GM12878 (cell line): ENCODE data around the gene UQCRH.

ENCODE experiments used
- EP300 ChIP-seq, 2 experiments: fragments of 150-350 bp in 1 of 2; IDR thresholded peaks; 2 replicates each; pipeline ENCODE4 v1.6.1; 2011 to 2012; ENCODE audit warnings: low read depth in 2 of 2, low read length in 2 of 2, borderline replicate concordance in 1 of 2, improper control_type of control experiment in 1 of 2, inconsistent platforms in 1 of 2; ENCODE audit not compliant: control insufficient read depth in 1 of 2
- EZH2 ChIP-seq: IDR thresholded peaks from 2 replicates; pipeline ENCODE4 v1.6.1; 2012; ENCODE audit warnings: low read depth, mild to moderate bottlenecking, control low read depth, inconsistent platforms, low read length, borderline replicate concordance; ENCODE audit not compliant: control insufficient read depth
- FOS ChIP-seq: IDR thresholded peaks from 3 replicates; pipeline ENCODE4 v1.6.1; 2011; ENCODE audit warnings: borderline replicate concordance; ENCODE audit not compliant: insufficient read length; ENCODE audit errors: extremely low read depth
- LARP7 ChIP-seq: fragments of 450-650 bp; IDR thresholded peaks from 2 replicates; pipeline ENCODE4 v1.6.1; 2017; ENCODE audit warnings: mild to moderate bottlenecking
- NR2C2 ChIP-seq: IDR thresholded peaks from 2 replicates; pipeline ENCODE4 v1.6.1; 2011; ENCODE audit warnings: borderline replicate concordance, low read depth; ENCODE audit not compliant: control insufficient read depth, insufficient read length
- POLR2A ChIP-seq: IDR thresholded peaks from 2 replicates; pipeline ENCODE4 v1.6.1; 2011; ENCODE audit warnings: low read depth, mild to moderate bottlenecking, low read length
- POLR2AphosphoS2 ChIP-seq: IDR thresholded peaks from 2 replicates; pipeline ENCODE4 v1.6.1; 2011; ENCODE audit warnings: low read depth, mild to moderate bottlenecking, low read length, improper control_type of control experiment, moderate library complexity
- SMAD1 ChIP-seq: fragments of 450-650 bp; IDR thresholded peaks from 2 replicates; pipeline ENCODE4 v1.6.1; 2018; ENCODE audit warnings: mild to moderate bottlenecking, low read depth; ENCODE audit not compliant: partially characterized antibody
- SUZ12 ChIP-seq: fragments of 200-600 bp; sonication (generic); IDR thresholded peaks from one replicate; pipeline ENCODE4 v1.6.1; 2018; ENCODE audit warnings: antibody characterized with exemption, mild to moderate bottlenecking; ENCODE audit not compliant: unreplicated experiment
- ZNF274 ChIP-seq: IDR thresholded peaks from one replicate; pipeline ENCODE4 v1.8.0; 2011; ENCODE audit not compliant: insufficient read length, insufficient read depth
- ZZZ3 ChIP-seq: IDR thresholded peaks from 2 replicates; pipeline ENCODE4 v1.6.1; 2011; ENCODE audit warnings: low read depth; ENCODE audit not compliant: control insufficient read depth, insufficient read length
- TF ChIP-seq, protein P1 (sequence below): fragments of 450-650 bp; IDR thresholded peaks from 2 replicates; pipeline ENCODE4 v1.6.1; 2014; ENCODE audit warnings: mild to moderate bottlenecking
- TF ChIP-seq, protein P2 (sequence below): IDR thresholded peaks from 2 replicates; pipeline ENCODE4 v1.6.1; 2012; ENCODE audit warnings: low read depth, low read length, improper control_type of control experiment
- TF ChIP-seq, protein P3 (sequence below): IDR thresholded peaks from 2 replicates; pipeline ENCODE4 v1.6.1; 2012; ENCODE audit warnings: low read depth, low read length, improper control_type of control experiment

DNA sequence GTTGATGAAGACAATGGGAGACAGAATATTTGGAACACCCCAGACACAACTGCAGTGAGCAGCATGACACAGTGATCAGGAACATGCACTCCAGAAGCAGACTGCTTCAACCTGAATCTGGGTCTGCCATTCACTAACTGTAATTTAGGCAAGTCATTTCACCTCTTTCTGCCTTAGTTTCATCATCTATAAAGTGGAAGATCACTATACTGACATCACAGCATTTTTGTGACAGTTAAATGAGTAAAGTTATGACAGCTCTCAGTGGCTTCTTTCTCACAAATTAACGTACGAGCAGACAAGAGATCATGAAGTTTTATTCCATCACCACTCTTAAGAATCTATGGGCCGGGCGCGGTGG is 14.4 kb upstream of the UQCRH start:
- TF ChIP-seq NR2C2, result no peak
- TF ChIP-seq, protein P1, sequence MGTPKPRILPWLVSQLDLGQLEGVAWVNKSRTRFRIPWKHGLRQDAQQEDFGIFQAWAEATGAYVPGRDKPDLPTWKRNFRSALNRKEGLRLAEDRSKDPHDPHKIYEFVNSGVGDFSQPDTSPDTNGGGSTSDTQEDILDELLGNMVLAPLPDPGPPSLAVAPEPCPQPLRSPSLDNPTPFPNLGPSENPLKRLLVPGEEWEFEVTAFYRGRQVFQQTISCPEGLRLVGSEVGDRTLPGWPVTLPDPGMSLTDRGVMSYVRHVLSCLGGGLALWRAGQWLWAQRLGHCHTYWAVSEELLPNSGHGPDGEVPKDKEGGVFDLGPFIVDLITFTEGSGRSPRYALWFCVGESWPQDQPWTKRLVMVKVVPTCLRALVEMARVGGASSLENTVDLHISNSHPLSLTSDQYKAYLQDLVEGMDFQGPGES, result no peak
- no peak for TF ChIP-seq ZNF274
- TF ChIP-seq SMAD1, result no peak
- no peak for TF ChIP-seq POLR2A
- no peak for TF ChIP-seq SUZ12
- TF ChIP-seq, protein P2, sequence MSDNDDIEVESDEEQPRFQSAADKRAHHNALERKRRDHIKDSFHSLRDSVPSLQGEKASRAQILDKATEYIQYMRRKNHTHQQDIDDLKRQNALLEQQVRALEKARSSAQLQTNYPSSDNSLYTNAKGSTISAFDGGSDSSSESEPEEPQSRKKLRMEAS, result no peak
- no peak for TF ChIP-seq ZZZ3
- no peak for TF ChIP-seq EP300 (IDR thresholded peaks at IDR 0.05; ENCODE audit: borderline replicate concordance in 1 of 2, control insufficient read depth in 1 of 2, low read depth in 2 of 2, low read length in 2 of 2)
- no peak for TF ChIP-seq POLR2AphosphoS2
- no peak for TF ChIP-seq LARP7
- no peak for TF ChIP-seq FOS
- TF ChIP-seq EZH2, result no peak
- TF ChIP-seq, protein P3, sequence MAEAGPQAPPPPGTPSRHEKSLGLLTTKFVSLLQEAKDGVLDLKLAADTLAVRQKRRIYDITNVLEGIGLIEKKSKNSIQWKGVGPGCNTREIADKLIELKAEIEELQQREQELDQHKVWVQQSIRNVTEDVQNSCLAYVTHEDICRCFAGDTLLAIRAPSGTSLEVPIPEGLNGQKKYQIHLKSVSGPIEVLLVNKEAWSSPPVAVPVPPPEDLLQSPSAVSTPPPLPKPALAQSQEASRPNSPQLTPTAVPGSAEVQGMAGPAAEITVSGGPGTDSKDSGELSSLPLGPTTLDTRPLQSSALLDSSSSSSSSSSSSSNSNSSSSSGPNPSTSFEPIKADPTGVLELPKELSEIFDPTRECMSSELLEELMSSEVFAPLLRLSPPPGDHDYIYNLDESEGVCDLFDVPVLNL, result no peak
